ENCODE measurements around the gene SLC7A1. TPM values are rescaled to one million over a fixed set of nuclear protein-coding genes. Genes with fewer than 3 reads are reported as not detected.

Gene SLC7A1
- total and polyA plus RNA-seq, 2 of the 13 experiments (the other 11 are each of a cell fraction or from before 2014, with no cell fraction given): 14.5 to 15.3 TPM

GRCh38 chr13:29529754-29530153, 65.7 kb downstream of the SLC7A1 start:
- no peak overlapping the region for H3K4me2 ChIP-seq (ENCODE audit: low read depth, low read length)
- no peaks in the 10 kb centered on the region for H3K9me3 ChIP-seq (ENCODE audit: low read length)
- H3K79me2 ChIP-seq (ENCODE audit: insufficient read depth, low read length): no peaks in the 10 kb centered on the region
- H2AFZ ChIP-seq (ENCODE audit: low read length): no peak overlapping the region
- ATAC-seq (no peak), DNase-seq (ENCODE audit: low spot score) (no peak), FAIRE-seq (no peak)
- intact Hi-C loops (cut with micrococcal nuclease; ENCODE audit: unreplicated experiment) (no loop called here), in situ Hi-C loops (cut with HindIII; ENCODE audit: extremely low pct_ligation_motif_present, low pct_unique_long_range_greater_than_20kb) (no loop called here)
- ChIA-PET POLR2A (no interaction called here), CTCF (ENCODE audit: low intra/inter-chr PET ratio, low total read pairs) (no interaction called here)
- H3K4me1 ChIP-seq (ENCODE audit: insufficient read depth, low read length): no peaks in the 10 kb centered on the region
- H3K36me3 ChIP-seq (replicated peaks in 1 of 2; ENCODE audit: control insufficient read depth in 1 of 2, insufficient read depth in 2 of 2, low read length in 2 of 2): peaks cover 37 to 83% of the 10 kb centered on the region in 2 experiments
- no peak overlapping the region for H3K27ac ChIP-seq (ENCODE audit: extremely low read length, insufficient read depth, low read length)
- no peak overlapping the region for H3K4me3 ChIP-seq (replicated peaks in 1 of 3; ENCODE audit: insufficient read depth in 1 of 3, low read depth in 2 of 3, low read length in 3 of 3)
- 100% methylated on average over 5 of the region's 5 CpGs for WGBS (ENCODE audit: low lambda C conversion rate)
- H3K9ac ChIP-seq (ENCODE audit: insufficient read depth, low read depth, low read length): no peak overlapping the region
- H4K20me1 ChIP-seq (ENCODE audit: insufficient read depth, low read length): no peaks in the 10 kb centered on the region; the same call in 1 of the 2 replicates
- no peak for TF ChIP-seq THRA (CRISPR knock-in tag; IDR thresholded peaks at IDR 0.05; ENCODE audit: borderline replicate concordance)
- no peak for TF ChIP-seq CEBPG (CRISPR knock-in tag; IDR thresholded peaks at IDR 0.05)
- TF ChIP-seq AFF4 (CRISPR knock-in tag; IDR thresholded peaks at IDR 0.05): no peak
- no peak for TF ChIP-seq ZNF30 (CRISPR knock-in tag; IDR thresholded peaks at IDR 0.05)
- TF ChIP-seq ZNF800 (CRISPR knock-in tag; IDR thresholded peaks at IDR 0.05): no peak
- no peak for TF ChIP-seq XRCC5 (optimal IDR thresholded peaks at IDR 0.05; ENCODE audit: low read length)
- TF ChIP-seq SATB2 (CRISPR knock-in tag; IDR thresholded peaks at IDR 0.05): no peak
- no peak for TF ChIP-seq MATR3 (CRISPR knock-in tag; IDR thresholded peaks at IDR 0.05)
- no peak for TF ChIP-seq BHLHE40 (IDR thresholded peaks at IDR 0.05; ENCODE audit: low read length)
- no peak for TF ChIP-seq KDM5B (CRISPR knock-in tag; IDR thresholded peaks at IDR 0.05; ENCODE audit: borderline replicate concordance)
- TF ChIP-seq FIP1L1 (IDR thresholded peaks at IDR 0.05; ENCODE audit: borderline replicate concordance, insufficient read depth, low read depth, low read length): no peak
- no peak for TF ChIP-seq SNAI1 (CRISPR knock-in tag; IDR thresholded peaks at IDR 0.05; ENCODE audit: borderline replicate concordance)
- no peak for TF ChIP-seq ZNF839 (CRISPR knock-in tag; IDR thresholded peaks at IDR 0.05; ENCODE audit: borderline replicate concordance)
- no peak for TF ChIP-seq ZNF354B (CRISPR knock-in tag; IDR thresholded peaks at IDR 0.05)
- no peak for TF ChIP-seq ZNF460 (CRISPR knock-in tag; IDR thresholded peaks at IDR 0.05; ENCODE audit: borderline replicate concordance)
- no peak for TF ChIP-seq CC2D1A (CRISPR knock-in tag; IDR thresholded peaks at IDR 0.05)
- no peak for TF ChIP-seq ZNF296 (CRISPR knock-in tag; conservative IDR thresholded peaks at IDR 0.05)
- BruUV-seq (replicated peaks): no TSS peak
- no peaks in the 10 kb centered on the region for H3K27me3 ChIP-seq (ENCODE audit: control insufficient read depth in 1 of 2, insufficient read depth in 2 of 2, low read length in 2 of 2)
